GM21576 (cell line): ENCODE measurements around the gene FRMD1.

Experiments used
- ATAC-seq: cut with Tn5 transposase; IDR thresholded peaks from one replicate; pipeline ENCODE4 v1.9.1; 2021; ENCODE audit warnings: mild to moderate bottlenecking, moderate library complexity; ENCODE audit not compliant: unreplicated experiment

FRMD1 gene

DNA sequence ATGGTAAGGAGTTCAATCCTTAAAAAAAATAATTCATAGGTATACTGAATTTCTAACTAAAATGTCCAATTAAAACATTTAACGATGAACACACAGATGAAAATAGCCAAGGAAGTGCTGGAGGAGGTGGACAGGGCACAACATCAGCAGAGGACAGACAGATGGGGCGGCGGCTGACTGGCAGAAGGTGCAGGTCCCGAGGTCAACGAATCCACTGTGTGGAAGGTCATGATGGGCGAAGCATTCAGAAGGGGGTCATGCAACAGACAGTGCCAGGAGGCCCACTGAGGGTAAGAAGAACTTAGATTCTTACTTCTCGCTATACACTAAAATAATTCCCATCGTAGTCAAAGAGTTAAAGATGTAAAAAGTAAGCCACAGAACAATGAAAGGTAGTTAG, 34.2 kb upstream of the FRMD1 start:
- ATAC-seq: no peak

DNA sequence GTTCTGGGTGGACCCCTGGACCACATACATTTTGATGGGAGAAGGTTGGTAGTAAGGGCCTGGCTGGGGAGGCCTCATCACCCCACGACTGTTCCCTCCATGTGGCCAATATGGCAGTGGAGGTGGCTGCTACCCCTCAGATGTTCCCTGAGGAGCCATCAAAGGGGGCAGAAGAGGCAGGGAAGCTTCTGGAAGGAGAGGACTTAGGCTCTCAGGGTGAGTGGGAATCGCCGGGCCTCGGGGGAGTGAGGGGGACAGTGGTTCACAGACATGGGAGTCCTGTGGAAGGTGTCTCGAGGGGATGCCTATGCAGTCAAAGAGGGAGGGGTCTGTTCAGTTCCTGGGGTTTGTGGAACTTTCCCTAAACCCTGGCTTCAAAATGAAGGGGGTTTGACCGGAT, 32.9 kb upstream of the FRMD1 start:
- ATAC-seq: no peak

DNA sequence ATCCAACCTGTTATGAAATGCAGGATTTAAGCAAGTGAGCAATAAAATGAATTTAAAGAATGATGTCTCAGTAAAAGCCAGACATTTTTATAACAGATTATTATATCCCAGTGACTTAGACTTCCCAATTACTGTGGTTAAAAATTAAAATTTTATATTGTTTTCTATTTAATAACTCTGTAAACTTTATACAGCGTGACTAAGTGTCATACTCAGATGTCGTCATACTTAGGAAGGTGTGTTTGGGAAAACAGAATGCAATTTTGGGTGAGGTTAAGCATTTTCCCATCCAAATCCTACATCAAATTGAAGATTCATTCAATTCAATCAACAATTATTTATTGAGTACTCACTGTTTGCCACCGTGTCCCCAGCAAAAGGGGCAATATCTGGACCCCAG, 31.4 kb upstream of the FRMD1 start:
- no peak for ATAC-seq

DNA sequence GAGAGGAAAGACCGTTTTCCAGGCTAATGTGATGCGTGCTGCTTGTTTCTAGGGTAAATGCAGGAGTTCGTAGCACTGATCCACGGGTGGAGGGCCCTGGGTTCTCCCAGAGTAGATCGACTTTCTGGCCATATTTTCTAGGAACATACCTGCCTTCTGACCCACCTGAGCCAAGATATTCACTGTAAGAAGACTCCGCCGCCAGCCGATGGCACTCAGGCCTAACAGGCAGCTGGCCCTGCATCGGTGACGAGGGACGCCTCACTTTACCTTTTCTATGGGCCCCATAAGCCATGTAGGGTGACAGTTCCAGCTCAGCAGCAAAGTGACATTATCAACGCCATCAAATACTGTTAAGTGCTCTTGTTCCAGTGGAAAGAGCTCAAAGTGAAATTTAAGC, 30.2 kb upstream of the FRMD1 start:
- ATAC-seq: no peak

DNA sequence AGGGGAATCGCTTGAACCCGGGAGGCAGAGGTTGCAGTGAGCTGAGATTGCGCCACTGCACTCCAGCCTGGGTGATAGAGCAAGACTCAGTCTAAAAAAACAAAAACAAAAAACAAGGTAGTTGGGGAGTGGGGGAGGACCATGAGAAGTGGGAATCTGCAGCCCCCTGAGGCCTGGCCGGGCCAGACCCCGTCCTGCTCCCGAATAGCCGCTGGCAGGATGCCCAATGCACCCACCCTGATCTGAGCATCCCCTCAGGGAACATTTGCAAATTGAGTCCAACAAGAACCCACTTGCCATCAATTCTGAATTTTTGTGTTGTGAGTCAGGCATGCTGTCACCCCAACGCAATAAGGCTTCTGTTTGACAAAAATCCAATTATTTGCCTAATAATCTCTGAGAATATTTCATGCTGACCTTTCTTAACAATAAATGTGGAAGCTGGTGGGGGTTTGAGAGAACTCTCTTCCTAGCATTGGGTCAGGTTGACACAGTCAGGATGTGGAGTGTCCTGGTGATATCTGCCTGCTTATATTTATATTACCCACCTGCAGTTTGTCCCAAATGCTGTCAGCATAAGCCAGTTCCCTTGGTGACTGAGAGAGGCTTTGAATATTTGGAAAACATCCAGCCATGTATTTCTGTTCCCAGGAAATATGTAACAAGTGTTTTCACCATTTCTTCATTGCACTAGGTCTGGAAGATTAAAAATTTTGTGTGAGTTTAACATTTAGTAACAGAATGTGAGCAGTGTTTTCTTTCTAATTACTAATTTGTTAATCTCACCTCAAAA, 28.4 kb upstream of the FRMD1 start:
- no peak for ATAC-seq

DNA sequence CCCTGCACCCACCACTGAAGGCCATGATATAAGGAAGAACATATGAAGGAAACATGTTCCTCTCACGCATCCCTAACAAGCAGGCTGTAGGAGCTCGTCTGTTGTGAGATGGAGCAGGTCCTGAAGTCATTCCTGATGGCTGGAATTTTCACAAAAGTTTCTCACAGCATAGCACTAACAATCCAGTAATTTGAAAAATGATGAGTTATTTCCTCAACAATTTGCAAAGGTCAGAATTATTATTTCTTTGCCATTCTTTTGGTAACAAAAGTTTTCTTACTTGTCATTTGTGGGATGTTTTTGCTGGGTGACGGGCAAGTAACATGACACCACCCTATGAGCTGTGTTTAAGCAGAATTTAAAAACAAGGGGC, 27.6 kb upstream of the FRMD1 start:
- no peak for ATAC-seq

DNA sequence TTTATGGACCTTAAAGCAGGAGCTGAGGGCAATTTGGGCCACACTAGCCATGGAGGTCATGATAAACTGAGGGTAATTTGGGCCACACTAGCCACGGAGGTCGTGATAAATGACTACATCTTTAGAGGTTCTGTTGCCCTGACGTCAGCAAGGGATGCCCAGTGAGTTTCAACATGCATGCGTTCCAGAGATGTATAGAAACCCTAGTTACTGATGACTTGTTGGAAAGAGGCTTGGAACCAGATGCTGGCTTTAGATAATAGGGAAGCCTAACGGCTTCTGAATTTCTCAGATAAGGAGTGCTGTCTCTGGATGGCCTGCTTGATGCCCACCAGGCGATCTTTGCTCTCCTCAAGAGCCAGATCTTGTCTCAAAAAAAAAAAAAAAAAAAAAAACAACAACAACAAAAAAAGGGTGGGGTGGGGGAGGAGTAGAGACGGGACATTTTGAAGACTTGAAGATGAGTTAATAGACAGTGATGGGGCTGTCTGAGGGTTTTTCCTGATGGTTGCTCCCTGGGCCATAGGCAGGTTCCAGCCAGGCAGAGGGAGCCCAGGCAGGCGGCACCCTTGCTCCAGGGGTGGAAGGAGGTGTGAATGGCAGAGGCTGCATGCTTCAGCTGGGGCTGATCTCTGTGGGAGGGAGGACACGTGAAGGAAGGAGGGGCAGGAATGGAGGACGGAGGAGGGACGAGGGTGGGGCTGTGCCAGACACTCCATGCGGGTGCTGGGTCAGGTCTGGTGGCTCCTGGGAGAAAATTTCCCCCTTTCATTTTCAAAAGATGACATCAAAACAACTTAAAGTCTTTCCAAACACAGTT, 27.0 kb upstream of the FRMD1 start:
- ATAC-seq: no peak

DNA sequence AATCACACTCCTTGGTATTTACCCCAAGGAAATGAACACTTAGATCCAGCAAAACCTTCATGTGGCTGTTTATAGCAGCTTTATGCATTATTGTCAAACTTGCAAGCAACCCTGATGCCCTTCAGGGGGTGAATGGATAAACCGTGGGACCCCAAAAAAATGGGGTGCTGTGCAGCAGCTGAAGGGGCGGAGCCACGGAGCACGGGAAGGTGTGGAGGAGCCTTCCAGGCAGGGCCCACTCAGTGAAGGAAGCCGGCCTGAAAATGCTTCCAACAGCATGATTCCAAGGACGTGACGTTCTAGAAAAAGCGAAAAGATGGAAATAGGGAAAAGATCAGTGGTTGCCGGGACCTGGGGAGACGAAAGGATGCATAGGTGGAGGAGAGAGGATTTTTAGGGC, 25.6 kb upstream of the FRMD1 start:
- ATAC-seq: no peak

DNA sequence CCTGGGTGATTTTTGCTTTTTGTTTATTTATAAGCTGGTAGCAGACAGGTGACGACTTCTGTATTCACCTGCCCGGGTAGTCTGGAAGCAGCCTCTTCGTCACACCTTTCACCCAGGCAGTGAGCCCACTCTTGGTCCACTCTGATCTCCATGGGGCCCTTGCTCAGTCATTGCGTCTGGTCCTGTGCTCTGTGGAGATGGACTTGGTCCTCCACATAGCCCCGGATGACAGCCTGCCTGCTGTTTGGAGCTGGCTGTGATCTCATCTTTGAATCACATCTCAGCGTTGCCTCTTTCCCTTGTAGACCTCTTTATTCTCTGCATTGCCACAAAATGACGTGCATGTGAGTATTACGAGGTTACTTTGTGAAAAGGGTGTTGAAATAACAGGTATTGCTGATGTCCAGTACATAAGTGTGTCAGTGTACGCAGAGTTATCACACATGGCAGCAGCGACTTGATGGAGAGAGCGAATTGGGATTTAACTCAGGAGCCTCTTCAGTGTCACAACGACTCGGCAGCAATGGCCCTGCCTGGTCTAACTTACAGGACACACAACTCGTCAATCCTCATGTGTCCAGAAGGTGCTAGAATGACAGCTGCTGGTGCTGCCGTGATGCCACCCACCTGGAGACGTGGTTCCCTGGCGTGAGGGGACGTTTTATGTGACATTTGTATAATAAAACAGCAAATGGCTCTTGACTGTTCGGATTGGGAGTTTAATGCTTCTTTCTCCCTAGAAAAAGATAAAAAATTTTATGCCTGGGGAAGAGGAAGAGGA, 24.2 kb upstream of the FRMD1 start:
- no peak for ATAC-seq

DNA sequence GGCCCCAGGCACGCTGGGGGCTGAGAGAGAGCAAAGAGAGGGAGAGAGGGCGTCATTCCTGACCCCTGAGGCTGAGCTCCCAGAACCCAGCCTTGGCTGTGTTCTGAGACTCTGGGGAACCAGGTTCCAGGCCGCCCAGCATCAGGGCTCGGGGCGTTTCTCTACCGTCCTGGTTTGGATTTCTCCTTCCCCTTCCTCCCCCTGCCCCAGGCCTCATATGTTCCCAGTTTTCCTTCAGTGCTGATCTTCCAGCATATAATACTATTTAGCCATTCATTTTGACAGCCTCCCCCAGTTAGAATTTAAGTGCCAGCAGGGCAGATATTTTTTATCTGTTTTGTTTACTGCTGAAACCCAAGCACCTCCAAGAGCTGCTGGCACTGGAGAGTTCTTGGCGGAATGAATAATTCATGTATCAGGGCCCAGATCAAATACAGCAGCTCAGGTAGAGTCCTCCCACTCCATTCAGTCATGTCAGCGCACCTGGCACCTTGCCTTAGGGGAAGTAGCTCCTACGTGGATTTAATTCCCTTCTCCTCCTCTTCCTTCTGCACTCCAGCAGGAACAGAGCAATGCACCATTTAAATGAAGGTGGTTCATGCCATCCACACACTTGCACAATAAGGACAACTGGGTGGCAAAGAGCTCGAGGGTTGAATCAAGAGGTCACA, 23.4 kb upstream of the FRMD1 start:
- ATAC-seq: no peak

DNA sequence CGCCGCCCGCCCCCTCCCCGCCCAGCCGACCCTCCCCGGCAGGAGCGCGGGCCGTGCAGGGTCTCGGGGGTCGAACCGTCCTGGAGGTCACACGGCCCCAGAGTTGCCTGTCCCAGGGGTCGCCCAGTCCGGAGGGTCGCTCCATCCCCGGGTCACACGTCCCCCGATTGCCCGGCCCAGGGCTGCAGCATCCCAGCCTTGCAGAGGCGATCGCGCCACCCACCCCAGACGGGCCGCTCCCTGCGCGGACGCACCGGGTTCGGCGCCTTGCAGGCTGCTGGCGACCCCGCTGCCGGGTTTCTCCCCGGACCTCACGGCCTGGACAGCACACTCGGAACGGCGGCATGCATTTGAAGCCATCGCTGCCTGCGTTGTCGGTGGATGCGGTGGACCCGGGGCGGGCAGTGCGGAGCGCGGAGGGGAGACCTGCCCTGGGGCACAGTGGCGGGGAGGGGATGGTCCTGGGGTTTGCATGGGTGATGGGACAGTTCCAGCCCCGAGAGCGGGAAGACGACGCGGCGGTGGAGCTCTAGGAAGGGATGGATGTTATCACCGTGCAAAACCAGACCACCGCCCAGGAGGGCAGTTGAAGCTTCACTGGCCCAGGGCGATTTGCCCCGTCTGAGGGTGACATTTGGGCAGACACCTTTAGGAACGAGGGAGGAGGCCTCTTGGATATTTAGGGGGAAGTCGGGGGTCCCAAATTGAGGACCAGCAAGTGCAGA, 22.7 kb upstream of the FRMD1 start:
- no peak for ATAC-seq

DNA sequence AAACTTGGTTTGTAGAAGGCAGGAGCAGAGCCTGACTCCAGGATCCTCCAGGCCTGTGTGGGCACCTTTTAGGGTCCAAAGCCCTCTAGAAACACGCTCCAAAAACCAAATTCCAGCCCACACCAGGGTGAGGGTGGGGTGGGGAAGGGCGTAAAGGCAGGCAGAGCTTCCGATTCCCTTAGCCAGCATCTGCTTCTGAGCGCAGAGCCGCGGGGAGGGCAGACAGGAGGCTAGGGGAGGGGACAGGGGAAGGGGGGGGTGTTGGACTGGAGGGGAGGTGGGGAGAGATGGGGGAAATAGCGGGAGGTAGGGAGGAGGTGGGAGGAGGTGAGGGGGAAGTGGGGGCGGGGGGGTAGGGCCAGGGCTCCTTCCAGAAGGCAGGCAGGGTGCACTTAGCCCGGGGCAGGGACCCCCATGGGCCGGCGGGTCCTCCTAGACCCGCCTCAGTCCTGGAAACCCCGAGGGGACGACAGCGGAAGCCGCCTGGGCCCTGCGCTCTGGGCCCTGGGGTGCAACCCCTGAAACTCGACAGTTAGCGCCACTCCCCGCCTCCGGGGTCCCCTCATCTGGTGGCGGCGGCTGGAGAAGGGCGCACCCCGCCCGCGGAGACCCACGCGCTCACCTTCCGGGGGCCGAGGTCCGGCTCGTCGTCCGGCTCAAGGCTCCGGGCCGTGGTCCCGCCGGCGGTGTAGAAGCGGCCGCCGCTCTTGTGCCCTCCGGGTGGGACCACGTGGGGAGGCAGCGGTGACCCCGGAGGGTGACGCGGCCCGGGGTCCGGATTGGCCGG, 22.0 kb upstream of the FRMD1 start:
- ATAC-seq: no peak

DNA sequence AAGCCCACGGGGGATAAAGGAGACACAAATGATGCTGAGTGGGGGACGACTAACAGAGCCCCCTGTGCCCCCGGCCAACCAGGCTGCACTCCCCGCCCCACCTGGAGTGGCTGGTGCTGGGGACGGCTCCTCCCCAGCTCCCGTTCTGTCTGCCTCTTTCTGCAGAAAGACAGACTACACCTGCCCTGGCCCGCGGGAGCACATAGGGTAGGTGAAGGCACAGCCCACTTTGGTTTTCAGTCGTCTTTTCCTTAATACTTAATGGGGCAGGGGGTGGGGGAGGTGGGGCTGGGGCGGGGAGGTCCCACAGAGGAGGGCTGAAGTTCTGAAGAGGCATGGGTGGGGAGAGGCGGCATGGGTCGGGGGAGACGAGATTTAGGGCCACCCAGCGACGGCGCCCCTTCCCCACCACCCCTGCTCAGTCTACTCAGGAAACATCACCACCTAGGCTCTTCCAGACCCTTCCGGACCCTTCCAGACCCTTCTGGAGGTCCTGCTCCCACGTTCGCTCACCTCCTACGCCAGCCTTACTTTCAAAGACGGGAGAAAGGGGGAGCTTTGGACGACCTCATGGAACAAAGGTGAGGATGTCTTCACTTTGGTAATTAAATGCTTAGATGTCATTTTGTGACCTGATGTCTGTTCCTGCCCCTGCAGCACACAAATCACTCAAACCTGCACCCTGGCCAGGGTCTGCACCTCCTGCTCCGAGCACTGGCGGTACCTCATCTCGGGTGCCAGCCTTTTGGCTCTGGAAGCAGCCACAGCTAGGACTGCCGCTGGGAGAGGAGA, 21.2 kb upstream of the FRMD1 start:
- ATAC-seq: no peak

DNA sequence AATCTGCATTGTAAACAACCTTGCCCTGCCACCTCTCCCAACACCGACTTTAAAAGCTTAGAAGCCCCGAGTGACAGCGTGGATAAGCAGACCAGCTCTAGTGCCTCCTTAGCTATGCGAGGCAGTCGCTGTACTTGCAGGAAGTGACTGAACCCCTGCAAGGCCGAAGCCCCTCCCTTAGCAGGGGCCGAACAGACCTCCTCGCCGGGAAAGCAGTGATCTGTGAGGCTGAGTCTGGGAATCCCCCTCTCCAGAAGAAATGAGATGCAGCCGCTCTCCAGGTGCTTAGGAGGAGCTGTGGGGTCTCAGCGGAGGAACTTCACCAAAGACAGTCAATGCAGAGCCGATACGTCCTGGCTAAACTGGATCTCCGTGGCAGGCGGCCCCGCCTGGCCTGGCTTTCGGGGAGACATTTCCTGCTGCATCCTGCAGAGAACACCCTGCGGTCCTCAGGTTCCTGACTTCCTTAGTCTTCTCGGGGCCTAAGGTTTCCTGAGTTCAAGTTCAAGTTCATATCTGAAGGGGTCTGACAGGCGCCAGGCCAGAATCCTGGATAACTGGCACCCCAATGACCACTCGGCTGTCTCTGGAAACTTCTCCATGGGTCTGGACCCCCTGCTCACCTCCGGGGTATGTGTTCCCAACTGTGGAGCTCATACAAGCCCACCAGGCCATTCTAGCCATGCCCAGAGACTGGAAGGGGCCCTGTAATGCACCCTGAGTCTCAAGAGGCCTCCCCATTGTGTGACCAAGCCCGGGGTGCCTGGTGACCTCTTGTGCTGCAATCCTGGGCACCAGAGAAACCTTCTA, 20.4 kb upstream of the FRMD1 start:
- ATAC-seq: no peak

DNA sequence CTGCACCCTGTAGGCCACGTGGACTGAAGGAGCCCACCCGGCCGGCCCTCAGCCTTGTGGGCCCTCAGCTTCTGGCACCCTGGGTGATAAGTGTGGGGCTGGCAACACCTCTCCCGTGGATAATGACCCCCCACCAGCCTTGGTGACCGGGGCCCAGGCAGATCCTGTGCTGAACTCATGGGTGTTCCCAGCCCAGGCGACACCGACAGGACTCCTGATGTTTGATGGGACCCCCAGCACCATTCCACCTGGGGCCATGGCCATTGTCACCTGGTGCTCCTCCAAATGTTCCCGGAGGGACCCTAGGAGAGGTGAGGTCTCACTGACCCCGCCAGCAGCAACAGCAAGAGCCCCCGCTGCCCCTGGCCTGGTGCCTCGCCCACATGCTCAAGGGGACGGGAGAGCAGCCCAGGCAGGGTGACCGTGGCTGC, 19.4 kb upstream of the FRMD1 start:
- no peak for ATAC-seq

DNA sequence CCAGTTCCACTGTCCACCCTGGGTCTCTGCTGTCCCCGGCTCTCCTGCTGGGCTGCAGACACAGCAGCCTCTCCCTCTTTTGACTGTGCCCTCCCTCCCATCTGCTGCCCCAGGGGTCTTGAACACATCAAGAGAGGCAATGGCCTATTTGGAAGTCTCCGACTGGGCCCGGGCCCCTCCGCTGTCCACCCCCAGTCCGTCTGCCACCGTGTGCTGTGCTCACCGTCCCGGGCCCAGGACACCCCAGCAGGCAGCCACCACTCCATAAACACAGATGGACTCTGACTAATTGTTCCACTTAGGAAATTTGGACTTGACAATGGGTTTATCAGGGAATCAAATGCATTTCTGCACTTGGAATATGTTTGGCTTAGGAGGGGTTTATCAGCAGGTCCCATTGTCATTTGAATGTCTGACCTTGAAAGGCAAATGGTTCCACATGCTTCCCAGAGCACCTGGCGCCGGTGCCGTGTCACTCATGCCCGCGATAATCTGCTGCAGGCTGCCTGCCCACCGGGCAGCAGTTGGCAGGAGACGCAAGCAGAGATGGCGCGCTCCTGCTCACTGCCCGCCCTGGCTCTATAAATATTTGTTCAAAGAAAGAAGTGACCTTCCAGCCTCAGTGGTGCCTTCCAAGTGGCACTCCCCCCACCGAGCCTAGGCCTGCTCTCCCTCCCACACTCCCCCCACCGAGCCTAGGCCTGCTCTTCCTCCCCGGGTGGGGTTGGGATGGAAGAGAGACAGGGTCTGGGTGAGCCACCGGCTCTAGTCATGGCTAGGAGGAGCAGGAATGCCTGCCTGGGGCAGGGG, 18.8 kb upstream of the FRMD1 start:
- no peak for ATAC-seq

DNA sequence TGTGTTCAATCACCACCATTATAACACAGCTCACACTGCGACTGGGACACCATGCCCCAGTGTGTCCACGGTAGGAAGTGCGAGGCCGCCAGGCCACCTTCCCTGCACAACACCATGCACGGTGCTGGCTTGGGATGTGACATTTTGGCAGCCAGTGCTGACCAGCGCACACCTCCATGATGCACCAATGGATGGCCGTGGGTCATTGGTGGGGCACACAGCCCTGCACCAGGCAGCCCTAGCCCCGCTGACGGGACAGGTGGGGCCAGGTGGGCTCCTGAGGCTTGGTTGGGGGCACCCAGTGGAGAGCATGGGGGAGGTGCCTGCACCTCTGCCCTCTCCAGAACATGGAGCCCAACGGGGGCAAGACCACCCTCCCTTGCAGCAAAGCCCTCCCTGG, 18.2 kb upstream of the FRMD1 start:
- no peak for ATAC-seq
